Uterus (tissue), 4 donors: ENCODE results near the gene PWWP2B. TPM values are rescaled to one million over a fixed set of nuclear protein-coding genes. Genes with fewer than 3 reads are reported as not detected.

ENCODE experiments used
- DNase-seq, 2 donors: peaks; one replicate each; pipeline ENCODE4 v3.0.0-alpha.2; 2019 to 2020
- H3K27ac ChIP-seq, 2 donors: fragments of 200-600 bp; sonication (generic); 1 replicate in 1 of 2; 2 replicates in 1 of 2; pipeline ENCODE4 v1.5.1; 2016 to 2018
- H3K27me3 ChIP-seq, 2 donors: fragments of 200-600 bp; sonication (generic); one replicate each; pipeline ENCODE4 v1.5.1; 2018 to 2019; ENCODE audit warnings: control low read depth in 1 of 2
- H3K36me3 ChIP-seq, 2 donors: fragments of 200-600 bp; sonication (generic); one replicate each; pipeline ENCODE4 v1.5.1; 2019; ENCODE audit warnings: control low read depth in 1 of 2
- H3K4me1 ChIP-seq, 2 donors: fragments of 200-600 bp; sonication (generic); one replicate each; pipeline ENCODE4 v1.5.1; 2018 to 2019; ENCODE audit warnings: control low read depth in 1 of 2
- H3K4me3 ChIP-seq, 2 donors: fragments of 200-600 bp; sonication (generic); 1 replicate in 1 of 2; 2 replicates in 1 of 2; pipeline ENCODE4 v1.5.1; 2018 to 2019; ENCODE audit warnings: mild to moderate bottlenecking in 1 of 2
- H3K9me3 ChIP-seq, 2 donors: fragments of 200-600 bp; sonication (generic); one replicate each; pipeline ENCODE4 v1.5.1; 2019; ENCODE audit warnings: control low read depth in 1 of 2
- POLR2A ChIP-seq, 2 donors: fragments of 450-650 bp; IDR thresholded peaks; one replicate each; pipeline ENCODE4 v1.6.1; 2016; ENCODE audit warnings: antibody characterized with exemption in 2 of 2, mild to moderate bottlenecking in 1 of 2, moderate library complexity in 1 of 2
- intact Hi-C: fragments of 100-400 bp; cut with DNase I; formaldehyde crosslinking; loops from one replicate; pipeline ENCODE4 v1.15.1; 2023; ENCODE audit warnings: low total_unique reads
- total RNA-seq, 4 donors: library from RNA; depleted of rRNA in 3 of 4; stranded (reverse); fragments of >200 nt in 3 of 4; gene quantifications; one replicate each; pipeline versions ENCODE4 v1.1.0 to v1.2.4, GENCODE V29; 2014 to 2023
- TF ChIP-seq, protein P1 (sequence below), 4 experiments: fragments of 200-600 bp in 2 of 4; fragments of 450-650 bp in 2 of 4; sonication (generic) in 2 of 4; IDR thresholded peaks; one replicate each; pipeline ENCODE4 v1.5.1; 2016 to 2019; ENCODE audit warnings: antibody characterized with exemption in 4 of 4, mild to moderate bottlenecking in 2 of 4, moderate library complexity in 1 of 4
- donor health status: DM: yes; HTN: yes; CAD: no.

PWWP2B gene
- total RNA-seq, 4 donors from 2014 or later = 0.29 to 27.6 (median 8.3) TPM

DNA sequence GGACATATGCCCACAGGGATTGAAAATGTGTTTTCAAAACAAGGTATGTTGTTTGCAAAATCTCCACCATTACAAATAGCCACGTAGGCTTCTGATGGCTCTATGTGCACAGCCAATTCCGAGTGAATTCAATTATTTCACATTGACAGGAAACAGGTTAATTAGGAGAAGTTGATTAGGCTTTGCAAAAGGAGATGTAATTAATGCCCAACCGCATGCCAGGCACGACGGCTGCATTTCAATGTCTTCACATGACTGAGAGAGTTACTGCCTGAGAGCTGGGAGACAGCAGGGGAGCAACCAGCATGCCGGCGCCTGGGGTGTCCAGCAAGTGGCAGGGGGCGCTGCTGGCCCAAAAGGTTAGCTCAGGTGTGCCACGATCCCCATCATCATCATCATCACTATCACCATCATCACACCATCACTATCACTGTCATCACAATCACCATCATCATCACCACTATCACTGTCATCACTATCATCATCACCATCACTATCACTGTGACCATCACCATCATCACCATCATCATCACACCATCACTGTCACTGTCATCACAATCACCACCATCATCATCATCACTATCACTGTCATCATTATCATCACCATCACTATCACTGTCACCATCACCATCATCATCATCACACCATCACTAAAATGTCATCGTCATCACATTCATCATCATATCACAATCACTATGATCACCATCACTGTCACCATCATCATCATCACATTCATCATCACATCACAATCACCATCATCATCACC, 30.2 kb downstream of the PWWP2B start:
- no peaks in the 10 kb centered on the region for H3K27me3 ChIP-seq
- H3K4me3 ChIP-seq = no peak overlapping the region
- H3K9me3 ChIP-seq = no peaks in the 10 kb centered on the region
- TF ChIP-seq, protein P1, sequence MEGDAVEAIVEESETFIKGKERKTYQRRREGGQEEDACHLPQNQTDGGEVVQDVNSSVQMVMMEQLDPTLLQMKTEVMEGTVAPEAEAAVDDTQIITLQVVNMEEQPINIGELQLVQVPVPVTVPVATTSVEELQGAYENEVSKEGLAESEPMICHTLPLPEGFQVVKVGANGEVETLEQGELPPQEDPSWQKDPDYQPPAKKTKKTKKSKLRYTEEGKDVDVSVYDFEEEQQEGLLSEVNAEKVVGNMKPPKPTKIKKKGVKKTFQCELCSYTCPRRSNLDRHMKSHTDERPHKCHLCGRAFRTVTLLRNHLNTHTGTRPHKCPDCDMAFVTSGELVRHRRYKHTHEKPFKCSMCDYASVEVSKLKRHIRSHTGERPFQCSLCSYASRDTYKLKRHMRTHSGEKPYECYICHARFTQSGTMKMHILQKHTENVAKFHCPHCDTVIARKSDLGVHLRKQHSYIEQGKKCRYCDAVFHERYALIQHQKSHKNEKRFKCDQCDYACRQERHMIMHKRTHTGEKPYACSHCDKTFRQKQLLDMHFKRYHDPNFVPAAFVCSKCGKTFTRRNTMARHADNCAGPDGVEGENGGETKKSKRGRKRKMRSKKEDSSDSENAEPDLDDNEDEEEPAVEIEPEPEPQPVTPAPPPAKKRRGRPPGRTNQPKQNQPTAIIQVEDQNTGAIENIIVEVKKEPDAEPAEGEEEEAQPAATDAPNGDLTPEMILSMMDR (IDR thresholded peaks at IDR 0.05) = no peak
- TF ChIP-seq POLR2A (IDR thresholded peaks at IDR 0.05) = no peak
- H3K36me3 ChIP-seq = no peaks in the 10 kb centered on the region
- no peak overlapping the region for H3K27ac ChIP-seq
- no peak for DNase-seq
- intact Hi-C loops = no loop called here
- peaks cover 1 to 2% of the 10 kb centered on the region in 2 donors for H3K4me1 ChIP-seq

- no peaks in the 10 kb centered on the region for H3K9me3 ChIP-seq
- TF ChIP-seq, protein P1 (IDR thresholded peaks at IDR 0.05) = no peak
- no peak for TF ChIP-seq POLR2A (IDR thresholded peaks at IDR 0.05)
- H3K36me3 ChIP-seq = no peaks in the 10 kb centered on the region
- H3K4me1 ChIP-seq = no peaks in the 10 kb centered on the region
- H3K4me3 ChIP-seq = no peak overlapping the region
- intact Hi-C loops = no loop called here
- no peak overlapping the region for H3K27ac ChIP-seq
- H3K27me3 ChIP-seq = no peaks in the 10 kb centered on the region
- no peak for DNase-seq
Observed at GRCh38 chr10:132427939-132428367, 31.0 kb downstream of the PWWP2B start.

DNA sequence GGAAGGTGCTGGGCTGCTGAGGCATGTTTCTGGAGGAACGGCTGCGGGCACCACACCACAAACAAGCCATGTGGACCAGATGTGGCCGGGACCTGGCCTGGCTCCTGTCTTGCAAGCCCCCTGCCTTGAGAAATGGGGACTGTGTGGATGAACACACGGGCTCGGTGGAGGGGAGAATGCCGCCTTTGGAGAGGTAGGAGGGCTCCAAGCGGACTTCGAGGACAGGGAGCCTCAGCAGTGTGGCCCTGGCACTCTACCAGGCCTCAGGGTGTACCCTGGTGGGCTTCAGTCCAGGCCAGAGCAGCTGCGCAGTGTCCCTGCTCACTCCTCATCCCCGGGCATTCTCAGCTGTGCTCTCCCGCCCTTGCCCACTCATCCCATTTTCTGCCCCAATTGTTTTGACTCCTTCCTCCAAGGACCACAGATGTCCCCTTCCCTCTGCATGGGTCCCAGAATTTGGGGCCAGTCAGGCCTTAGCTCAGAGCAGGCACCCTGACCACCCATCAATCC, 31.5 kb downstream of the PWWP2B start:
- Histone ChIP-seq H3K4me3 (no peak overlapping the region), H3K27ac (no peak overlapping the region), H3K9me3 (no peaks in the 10 kb centered on the region), H3K4me1 (no peaks in the 10 kb centered on the region), H3K27me3 (no peaks in the 10 kb centered on the region), H3K36me3 (no peaks in the 10 kb centered on the region)
- intact Hi-C loops = no loop called here
- no peak for DNase-seq
- TF ChIP-seq, protein P1 (IDR thresholded peaks at IDR 0.05) = no peak
- no peak for TF ChIP-seq POLR2A (IDR thresholded peaks at IDR 0.05)

DNA sequence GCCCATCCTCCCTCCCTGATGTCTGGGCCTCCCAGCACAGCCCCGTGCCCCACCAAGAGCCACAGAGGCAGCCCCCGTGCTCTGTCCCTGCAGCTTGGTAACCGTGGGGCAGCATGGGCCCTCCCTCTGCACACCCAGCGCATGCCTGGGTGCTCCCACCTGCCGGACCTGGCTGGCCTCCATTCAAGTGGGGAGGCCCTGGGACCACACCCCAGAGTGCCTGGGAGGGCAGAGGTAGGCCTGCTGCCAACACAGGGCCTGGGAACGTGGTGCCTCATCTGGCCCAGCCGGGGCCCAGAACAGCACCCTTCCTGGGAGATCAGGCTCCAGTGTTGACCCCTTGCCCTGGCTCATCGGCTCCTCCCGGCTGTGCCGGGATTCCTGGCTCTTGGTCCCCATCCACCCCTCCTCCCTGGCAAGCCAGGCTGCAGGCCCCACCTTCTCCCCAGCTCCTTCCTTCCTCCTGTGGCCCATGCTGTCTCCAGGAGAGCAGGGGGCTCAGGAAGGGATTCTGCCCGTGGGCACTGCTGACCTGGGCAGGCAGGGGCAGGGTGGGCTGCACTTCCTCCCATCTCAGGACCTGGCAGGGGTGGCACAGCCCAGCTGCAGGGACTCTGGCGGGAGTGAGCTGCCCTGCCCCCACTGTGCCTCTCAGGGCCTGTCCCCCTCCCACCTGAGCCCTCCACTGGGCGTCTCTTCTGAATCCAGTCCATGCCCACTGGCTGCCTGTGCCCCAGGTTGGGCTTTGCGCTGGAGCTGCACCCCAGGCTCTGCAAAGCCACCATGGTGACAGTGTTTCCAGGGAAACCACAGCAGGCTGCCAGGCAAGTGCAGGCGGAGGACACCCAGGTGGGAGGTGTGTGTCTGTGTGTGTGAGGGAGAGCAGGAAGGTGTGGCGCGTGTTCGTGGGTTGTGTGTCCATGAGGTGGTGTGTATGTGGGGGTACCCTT, 32.6 kb downstream of the PWWP2B start:
- no peak for DNase-seq
- no peak overlapping the region for H3K4me3 ChIP-seq
- TF ChIP-seq POLR2A (IDR thresholded peaks at IDR 0.05) = no peak
- TF ChIP-seq, protein P1 (IDR thresholded peaks at IDR 0.05) = no peak
- no peaks in the 10 kb centered on the region for H3K36me3 ChIP-seq
- no peak overlapping the region for H3K27ac ChIP-seq
- intact Hi-C loops = no loop called here
- no peaks in the 10 kb centered on the region for H3K27me3 ChIP-seq
- H3K9me3 ChIP-seq = no peaks in the 10 kb centered on the region
- H3K4me1 ChIP-seq = no peaks in the 10 kb centered on the region
